GM18511 (cell line): ENCODE data around the gene TGM2.

Experiments
- ATAC-seq: cut with Tn5 transposase; IDR thresholded peaks from one replicate; pipeline ENCODE4 v1.9.1; 2021; ENCODE audit warnings: mild to moderate bottlenecking, moderate library complexity; ENCODE audit not compliant: unreplicated experiment

TGM2 gene

DNA sequence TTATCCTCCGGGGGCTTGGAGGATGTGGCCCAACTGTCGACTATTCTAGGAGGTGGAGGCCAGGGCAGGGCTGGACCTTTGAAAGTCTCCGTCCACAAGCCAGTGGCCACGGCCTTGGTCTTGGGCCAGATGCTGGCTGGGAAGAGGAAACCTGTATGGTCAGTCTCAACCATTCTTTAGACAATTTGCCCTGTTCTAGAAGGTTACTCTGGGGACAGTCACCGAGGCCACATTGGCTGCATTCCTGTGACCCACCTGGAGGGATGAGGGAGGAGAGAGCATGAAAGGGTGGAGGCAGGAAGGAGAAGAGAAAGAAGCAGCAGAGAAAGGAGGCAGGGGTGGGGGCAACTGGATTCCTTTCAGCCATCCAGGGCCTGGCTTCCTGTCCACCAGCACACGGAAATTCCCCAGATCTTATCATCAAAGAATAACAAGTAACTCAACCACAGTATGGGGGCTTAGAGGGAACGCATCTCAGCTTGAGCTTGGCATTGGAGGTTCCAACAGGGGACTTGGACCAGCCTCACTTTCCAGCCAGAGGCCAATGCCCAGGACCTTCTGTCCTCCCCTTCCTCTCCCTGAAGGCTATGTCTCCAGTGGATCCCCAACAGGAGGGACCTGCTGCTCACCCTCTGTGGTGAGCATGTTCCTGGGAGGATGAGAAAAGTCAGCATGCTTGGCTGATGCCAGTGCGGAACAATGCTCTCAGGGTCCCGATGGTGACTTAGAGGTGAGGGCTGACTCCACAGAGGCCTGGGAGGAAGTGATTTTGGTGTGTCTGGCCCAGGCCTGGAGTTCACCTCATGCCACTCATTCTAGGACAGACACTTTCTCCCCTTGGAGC, 30.4 kb downstream of the TGM2 start:
- no peak for ATAC-seq

DNA sequence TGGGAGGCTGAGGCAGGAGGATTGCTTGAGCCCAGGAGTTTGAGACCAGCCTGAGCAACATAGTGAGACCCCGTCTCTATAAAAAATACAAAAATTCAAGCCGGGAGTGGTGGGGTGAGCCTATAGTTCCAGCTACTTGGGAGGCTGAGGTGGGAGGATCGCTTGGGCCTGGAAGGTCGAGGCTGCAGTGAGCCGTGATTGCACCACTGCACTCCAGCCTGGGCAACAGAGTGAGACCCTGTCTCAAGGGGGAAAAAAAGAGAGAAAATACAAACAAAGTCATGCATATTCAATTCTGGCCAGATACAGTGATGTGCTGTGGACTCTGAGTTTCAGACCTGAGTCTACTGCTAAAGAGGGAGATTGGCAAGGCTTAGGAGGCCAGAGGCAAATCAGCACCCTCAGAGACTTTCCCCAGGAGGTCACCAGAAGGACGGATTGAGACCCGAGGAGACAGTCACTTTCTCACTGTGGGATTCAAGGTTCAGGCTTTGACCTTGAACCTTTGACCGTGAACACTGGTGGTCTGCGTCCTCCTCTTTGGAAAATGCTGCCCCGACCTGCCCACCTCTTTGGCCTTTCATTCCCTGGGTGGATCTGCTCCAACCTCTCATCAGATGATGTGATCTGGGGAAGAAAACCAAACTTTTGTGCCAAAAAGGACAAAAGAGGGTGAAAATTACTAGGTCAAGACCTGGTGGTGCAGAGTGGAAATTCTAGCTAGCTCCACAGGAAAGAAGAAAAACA, 31.2 kb downstream of the TGM2 start:
- ATAC-seq, result no peak

DNA sequence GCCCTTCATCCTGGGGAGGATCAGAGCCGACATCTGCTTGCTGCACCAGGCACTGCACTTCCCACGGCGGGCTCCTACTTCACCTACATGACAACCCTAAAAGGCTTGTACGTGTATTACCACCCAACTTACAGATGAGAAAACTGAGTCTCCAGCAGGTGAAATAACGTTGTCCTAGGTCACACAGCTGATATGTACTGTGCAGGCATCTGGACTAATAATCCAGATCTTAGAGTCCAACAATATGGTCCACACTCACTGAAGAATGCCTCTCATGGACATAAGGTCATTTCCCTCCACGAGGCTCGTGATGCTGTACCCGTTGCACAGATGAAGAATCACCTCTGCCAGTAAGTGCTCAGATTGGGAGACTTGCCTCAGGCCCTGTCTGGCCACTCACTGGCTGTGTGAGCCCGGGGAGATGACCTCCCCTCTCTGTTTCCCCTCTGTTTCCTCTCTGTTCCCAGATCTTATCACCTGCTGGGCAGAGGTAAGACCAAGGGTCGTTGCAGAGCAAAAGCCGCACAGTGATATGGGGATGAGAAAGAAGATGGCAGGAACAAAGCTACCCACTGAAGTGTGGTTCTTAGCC, 32.1 kb downstream of the TGM2 start:
- no peak for ATAC-seq

DNA sequence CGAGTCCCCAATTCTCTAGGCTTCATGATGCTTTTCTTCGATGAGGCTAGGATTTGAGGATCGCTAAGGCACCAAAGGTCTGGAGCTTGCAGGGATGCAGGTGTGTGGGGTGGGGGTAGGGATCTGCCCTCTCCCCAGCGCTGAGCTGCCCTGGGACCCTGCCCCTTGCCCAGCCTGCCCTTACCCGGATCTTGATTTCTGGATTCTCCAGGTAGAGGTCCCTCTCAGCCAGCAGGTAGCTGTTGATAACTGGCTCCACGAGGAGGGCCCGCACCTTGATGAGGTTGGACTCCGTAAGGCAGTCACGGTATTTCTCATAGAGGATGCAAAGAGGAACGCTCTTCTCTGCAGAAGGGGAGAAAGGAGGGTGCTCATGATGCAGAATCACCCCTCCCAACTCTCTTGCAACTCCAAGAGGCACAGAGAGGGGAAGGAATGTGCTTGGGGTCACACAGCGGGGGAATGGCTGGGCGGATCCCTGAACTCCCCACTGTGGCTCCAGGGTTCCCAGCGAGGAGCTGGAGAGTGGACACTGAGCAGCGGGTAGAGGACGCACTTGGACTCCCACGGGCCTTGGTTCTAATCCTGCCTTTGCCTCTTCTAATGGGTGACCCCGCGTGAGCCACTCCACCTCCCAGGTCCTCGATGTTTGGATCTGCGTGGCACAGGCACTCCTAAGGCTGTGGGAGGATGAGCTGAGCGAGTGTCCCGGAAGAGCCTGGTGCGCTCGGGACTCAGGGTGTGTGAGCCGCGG, 32.7 kb downstream of the TGM2 start:
- no peak for ATAC-seq

DNA sequence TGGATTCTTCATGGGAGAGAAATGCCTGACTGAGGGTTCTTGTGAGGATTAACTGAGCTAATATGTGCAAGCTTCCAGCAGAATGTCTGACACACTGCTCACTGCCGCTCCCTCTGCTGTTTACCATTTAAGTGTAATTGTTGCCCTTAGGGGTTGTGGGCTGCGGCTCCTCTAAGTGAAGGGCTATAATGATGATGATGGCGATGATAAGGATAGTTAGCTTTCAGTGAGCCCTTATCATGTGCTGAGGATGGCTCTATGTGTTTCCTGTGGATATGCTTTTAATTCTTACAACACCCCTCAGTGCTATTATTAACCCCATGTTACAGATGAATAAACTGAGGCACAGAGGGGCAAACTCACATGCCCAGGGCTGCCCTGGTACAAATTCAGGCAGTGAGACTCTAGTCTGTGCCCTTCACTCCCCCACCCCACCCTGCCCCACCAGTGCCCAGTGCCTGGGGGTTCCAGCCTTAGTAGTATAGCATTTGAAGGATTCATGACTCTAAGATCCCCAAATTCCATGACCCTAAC, 33.4 kb downstream of the TGM2 start:
- no peak for ATAC-seq

DNA sequence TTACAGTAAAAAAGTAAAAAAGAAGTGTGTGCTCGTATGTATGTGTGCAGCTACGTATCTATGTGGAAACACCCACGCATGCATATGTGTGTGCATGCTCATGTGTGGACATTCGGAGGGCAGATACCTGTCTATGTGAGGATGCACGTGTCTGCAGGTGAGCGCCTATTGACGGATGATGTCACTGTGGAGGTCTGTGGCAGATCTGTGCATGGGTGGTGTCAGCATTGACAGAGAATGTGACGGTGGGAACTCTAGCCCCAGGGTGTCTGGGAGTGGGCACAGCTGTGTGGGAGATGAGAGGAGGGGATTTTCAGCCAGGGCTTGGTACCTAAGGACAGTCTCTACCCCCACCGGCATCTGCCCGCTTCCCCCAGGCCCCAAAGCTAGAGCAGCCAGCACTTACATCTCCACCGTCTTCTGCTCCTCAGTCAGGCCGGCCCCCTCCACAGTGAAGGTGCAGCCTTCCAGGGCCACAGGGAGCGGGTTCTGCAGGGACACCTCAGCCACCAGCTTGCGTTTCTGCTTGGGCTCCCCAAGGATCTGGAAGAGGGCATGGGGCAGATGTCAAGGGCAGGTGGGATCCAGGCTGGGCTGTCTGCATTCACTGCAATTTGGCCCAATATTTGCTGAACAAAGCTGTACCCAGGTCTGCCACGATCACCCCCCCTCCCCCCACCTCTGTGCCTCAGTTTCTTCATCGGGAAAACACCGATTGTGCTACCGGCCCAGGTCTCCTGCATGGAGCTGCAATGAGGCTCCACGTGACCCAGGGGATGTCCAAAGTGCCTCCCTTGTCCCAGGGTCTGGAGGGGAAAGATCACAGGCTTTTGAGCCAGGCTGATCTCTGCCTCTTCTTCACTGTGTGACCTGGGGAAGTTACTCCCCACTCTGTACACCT, 34.1 kb downstream of the TGM2 start:
- ATAC-seq, result no peak

DNA sequence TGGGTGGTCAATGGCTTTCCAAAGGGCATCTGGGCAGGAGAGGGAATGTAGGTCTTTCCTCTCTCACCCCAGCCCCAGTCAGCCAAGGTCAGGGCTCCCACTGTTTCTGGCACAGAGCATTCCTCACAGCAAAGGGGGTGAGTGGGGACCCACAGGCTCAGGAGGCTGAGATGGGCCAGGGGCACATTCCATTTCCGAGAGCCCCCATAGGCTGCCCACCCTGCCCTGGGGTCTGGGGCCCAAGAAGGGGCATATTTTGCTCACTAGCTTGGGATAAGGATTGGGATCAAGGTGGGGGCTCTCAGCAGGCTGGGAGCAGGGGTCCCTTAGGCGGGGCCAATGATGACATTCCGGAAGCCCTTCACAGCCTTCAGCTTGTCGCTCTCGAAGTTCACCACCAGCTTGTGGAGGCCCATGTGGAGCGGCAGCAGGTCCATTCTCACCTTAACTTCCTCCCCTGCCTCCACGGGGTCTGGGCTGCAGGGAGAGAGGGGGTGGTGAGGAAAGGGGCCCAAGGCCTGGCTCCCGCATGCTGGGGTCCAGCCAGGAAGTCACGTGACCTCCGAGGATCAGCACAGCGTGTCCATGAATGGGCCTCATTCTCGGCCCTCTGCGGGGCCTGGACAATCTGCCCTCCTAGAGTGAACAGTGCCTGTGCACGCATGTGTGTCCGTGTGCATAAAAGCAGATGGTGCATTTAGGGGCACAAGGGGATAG, 35.0 kb downstream of the TGM2 start:
- ATAC-seq, result no peak

DNA sequence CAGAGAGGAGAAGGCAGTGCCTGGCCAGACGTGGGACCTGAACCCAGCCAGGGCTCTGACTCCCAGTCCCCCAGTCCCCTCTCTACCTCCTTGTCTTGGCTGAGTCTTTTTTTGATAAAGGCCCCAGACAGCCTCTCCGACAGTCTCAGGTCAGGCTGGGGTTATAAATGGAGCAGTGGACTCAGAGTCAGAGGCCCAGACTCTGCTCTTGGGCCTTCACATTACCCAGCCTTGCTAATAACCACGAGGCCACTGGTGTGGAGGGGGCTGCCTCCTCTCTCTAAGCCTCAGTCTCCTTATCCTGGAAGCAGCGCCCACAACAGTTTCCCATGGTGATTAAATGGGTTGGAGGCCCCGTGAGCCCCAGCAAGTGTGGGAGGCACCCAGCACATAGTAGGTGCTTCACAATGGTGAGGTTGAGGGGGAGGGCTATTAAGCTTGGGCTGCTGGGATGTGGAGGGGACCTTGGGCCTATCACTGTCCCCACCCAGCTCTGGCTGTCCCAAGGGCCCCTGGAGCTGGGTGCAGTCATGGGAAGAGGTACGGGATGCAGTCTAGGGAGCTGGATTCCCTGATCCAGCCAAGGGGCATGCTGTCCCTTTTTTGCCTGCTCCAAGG, 35.7 kb downstream of the TGM2 start:
- no peak for ATAC-seq

DNA sequence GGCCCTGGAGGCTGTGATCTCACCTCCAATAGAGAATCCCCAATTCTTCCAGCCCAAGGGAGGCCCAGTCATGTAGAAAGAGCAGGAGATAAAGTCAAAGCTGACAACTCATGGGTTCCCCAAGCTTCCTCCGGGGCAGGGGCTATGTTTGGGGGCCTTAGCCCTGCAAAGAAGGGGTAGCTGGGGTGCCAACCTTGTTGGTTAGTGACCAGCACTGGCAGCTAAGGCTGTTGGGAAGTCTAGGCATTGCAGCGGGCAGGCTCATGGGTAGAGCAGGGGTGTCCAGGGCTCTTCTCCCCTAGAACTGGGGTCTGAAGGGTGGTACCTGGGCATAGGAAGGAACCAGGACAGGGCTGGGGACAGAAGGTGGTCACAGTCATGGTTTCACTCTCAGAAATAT, 36.4 kb downstream of the TGM2 start:
- no peak for ATAC-seq

DNA sequence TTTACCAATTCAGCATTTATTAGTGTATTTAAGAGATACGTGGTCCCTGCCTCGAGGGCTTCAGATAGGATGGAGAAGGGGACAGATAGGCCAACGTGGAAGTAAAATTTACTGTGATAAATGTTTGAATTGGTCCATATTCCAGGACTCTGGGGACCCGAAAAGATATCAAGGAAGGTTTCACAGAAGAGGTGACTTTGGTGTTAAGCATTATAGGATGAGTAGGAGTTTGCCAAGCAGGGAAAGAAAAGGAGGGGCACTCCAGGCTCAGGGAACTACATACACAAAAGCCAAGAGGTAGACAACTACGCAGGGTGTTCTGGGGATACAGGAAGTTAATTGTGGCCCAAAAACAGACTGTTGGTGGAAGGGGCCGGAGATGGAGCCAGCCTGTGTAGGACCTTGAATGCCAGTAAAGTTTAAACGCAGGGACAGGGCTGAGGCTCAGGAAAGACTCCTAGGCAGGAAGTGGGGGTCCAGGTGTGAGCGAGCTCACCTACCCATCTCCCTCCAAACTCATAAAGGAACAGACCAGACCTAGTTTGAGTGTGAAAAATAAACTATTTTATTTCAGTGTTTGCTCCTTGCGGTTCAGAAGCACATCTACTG, 37.0 kb downstream of the TGM2 start:
- no peak for ATAC-seq

DNA sequence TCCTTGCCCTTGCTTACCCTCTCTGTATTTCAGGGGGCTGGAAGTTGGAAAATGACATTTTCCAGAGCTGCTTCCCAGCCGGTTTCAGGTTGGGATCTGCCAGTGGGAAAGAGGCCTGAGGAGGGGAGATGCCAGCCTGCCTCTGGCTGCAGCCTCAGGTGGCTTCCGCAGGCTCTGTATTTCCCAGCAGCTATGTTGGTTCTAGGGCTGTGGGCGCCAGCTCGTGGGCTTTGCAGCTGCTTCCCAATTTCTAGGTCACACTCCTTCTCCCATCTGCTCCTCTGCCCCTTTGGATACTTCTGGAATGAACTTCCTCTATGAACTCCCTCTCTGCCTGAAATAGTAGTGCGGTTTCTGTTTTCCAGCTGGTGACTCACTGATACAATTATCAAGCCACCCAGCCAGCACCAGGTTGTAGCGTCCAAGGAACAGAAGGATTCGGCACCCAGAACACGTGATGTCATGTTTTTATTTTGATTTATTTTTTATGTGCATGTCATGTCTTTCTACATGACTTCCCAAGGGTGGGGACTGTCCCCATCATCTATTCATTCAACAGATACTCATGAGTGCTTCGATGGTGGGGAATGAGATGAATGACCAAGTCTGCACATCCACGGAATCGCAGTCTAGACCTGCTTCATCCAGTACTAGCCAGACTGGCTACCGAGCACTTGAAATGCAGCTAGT, 38.0 kb downstream of the TGM2 start:
- no peak for ATAC-seq

DNA sequence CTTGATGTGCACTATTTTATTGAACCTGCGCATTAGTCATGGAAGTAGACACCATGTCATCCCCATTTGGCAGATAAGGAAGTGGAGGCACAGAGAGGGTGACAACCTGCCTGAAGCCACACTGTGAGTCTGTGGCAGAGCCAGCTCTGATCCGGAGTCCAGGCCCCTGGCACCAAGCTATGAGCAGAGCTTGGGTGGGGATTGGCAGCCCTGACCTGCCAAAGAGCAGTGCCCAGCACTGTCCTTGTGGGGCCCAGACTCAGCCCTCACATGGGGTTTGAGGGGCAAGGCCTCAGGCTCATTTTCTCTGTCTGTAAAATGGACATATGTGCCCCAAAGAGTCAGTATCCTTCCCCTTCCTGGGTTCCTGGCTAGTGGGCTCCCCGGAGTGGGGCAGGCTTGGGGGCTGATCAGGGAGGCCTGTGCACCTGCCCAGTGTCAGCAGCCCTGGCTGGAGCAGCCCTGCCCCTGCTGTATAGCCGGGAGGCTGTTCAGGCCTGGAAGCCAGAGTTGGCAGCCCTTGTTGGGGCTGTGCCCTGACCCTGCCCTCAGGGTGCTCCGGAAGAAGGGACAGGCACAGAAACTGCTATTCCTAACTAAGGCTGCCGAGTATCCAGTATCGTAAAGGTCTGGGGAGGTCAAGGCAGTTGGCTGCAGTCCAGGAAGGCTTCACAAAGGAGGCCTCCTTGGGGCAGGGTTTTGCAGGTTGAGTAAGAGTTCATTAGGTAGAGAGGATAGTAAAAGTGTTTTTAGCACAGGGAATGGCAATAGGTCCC, 38.7 kb downstream of the TGM2 start:
- no peak for ATAC-seq

DNA sequence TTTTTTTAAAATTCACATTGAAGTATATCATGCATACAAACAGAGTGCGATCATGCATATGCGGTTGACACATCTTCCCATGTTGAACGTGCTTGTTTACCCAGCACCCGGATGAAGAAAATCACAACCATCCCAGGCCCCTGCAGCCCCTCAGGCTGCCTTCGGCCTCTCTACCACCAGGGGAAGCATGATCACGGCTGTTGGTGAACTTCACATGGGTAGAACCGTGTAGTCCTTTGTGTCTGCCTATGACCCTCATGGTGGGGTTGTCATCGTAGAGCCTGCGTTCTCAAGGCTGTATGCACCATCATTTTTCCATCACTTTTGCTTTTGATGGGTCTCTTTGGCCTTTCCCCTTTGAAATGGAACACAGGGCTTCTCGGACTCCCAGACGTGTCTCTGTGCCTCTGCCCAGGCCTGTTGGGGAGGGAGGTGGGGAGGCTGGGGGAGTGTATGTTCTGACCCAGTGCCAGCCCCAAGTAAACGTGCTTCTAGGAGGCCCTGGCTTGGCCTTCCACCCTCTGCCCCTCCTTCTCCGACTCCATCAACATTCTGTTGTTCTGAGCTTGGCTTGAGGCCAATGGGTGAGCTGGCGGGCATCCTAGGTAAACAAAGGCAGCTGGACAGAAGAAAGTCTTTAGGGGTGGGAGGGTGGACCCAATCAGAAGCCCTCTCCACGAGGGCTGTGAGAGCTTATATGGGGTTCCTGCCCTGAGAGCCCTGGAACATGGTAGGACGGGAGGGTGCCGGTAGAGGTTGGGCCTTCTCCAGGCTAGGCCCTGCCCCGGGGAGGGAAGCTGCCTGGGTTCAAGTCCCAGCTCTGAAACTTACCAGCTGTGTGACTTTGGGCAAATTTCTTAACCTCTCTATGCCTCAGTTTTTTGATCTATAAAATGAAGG, 39.7 kb downstream of the TGM2 start:
- no peak for ATAC-seq

DNA sequence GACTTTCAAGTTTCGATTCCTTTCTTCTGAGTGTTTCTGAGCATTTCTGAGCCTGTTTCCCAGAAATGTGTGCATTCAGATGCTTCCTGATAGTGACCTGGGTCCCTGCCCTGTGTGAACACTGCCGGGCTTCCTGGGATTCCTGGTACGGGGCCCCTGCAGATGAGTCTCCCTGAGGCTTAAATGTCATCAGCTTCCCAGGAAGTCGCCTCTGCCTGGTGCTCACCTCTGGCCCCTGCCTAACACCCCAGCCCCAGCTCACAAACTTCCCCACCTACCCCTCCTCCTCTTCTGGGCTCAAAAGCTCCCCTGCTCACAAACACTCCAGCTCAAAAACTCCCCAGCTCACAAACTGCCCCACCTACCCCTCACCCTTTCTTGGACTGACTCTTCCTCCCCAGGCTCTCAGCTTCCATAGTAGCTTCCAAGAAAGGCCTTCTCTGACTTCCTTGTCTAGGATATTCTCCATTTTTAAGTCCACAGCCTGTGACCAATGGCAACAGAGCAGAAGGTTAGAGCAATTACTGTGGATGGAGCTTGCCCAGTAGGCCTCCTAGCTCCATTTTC, 42.0 kb downstream of the TGM2 start:
- no peak for ATAC-seq

DNA sequence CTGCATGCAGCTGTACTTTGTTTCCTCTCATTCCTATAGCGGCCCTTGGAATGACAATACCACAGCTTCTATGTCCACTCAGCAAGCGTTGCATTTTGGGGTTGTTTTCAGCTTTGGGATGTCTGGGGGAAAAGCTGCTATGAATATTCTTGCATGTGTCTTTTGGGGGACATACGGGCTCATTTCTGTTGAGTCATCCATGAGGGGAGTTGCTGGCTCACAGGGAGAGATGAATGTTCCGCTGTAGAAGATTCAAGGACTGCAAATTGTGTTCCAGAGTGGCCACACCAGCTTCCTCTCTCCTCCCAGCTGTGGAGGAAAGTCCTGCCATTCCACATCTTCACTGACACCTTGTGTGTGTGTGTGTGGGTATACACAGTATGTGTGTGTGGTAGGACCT, 43.3 kb downstream of the TGM2 start:
- no peak for ATAC-seq

DNA sequence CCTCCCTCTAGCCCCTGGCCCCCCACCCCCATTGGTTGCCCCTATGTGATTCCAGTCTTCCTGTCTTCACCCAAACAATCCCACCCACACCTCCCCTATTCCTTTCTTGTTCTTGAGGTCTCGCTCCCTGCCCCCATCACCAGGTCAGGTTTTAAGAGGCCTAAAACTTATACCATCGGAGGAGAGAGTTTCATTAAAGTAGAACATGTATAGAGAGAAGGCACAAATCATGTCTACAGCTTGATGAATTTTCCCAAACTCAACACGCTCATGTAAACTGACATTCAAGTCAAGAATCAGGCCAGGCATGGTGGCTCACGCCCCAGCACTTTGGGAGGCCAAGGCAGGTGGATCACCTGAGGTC, 44.5 kb downstream of the TGM2 start:
- ATAC-seq, result no peak
